Measurements from ENCODE around the gene CIT. TPM values are rescaled to one million over a fixed set of nuclear protein-coding genes. Genes with fewer than 3 reads are reported as not detected.

CIT gene
- total RNA-seq, 1 experiment from 2014 or later: 58.9 TPM

DNA sequence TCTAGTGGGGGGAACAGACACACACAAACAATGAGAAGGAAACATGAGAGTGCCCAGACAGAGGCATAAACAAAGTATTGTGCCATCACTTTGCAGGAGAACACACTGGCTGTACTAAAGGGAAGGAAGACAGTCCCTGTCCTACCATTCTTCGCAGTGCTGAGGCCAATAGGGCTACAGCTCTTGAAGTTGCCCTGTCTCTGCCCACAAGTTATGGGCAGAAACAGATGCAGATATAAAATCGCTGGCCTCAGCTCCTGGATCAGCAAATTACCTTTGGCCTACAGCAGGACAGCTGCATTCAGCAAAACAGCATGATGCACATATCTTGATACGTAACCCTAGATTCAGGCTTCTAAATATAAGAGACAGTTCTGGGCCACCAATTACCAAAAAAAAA lies 232.2 kb downstream of the CIT start:
- Histone ChIP-seq H3F3A (ENCODE audit: low read length, unreplicated experiment) (no peaks in the 10 kb centered on the region), H3K4me1 (ENCODE audit: insufficient read depth, low read length) (no peaks in the 10 kb centered on the region), H3K9ac (ENCODE audit: low read length) (no peak overlapping the region), H3K79me2 (ENCODE audit: low read length) (no peaks in the 10 kb centered on the region), H4K20me1 (ENCODE audit: low read length) (no peaks in the 10 kb centered on the region), H3K4me2 (ENCODE audit: low read length) (no peak overlapping the region), H3K9me2 (replicated peaks; ENCODE audit: low read length) (no peaks in the 10 kb centered on the region), H3K27me3 (ENCODE audit: low read length) (peaks cover 45% of the 10 kb centered on the region; the same call in 1 of the 2 replicates), H3K36me3 (ENCODE audit: low read depth, low read length) (no peaks in the 10 kb centered on the region), H2AFZ (ENCODE audit: low read length) (no peak overlapping the region), H3K4me3 (ENCODE audit: low read length) (no peak overlapping the region), H3K9me3 (ENCODE audit: low read length) (no peaks in the 10 kb centered on the region), H3K27ac (ENCODE audit: low read length) (no peak overlapping the region)
- TF ChIP-seq EZH2 (IDR thresholded peaks at IDR 0.05; ENCODE audit: low read length, unreplicated experiment) (no peak), EZH2phosphoT487 (IDR thresholded peaks at IDR 0.05; ENCODE audit: borderline replicate concordance, low read length) (no peak)
- TF ChIP-seq, protein P1, sequence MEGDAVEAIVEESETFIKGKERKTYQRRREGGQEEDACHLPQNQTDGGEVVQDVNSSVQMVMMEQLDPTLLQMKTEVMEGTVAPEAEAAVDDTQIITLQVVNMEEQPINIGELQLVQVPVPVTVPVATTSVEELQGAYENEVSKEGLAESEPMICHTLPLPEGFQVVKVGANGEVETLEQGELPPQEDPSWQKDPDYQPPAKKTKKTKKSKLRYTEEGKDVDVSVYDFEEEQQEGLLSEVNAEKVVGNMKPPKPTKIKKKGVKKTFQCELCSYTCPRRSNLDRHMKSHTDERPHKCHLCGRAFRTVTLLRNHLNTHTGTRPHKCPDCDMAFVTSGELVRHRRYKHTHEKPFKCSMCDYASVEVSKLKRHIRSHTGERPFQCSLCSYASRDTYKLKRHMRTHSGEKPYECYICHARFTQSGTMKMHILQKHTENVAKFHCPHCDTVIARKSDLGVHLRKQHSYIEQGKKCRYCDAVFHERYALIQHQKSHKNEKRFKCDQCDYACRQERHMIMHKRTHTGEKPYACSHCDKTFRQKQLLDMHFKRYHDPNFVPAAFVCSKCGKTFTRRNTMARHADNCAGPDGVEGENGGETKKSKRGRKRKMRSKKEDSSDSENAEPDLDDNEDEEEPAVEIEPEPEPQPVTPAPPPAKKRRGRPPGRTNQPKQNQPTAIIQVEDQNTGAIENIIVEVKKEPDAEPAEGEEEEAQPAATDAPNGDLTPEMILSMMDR (conservative IDR thresholded peaks at IDR 0.05; ENCODE audit: low read depth, low read length): no peak
- ChIA-PET CTCF (no interaction called here), POLR2A (ENCODE audit: unreplicated experiment) (no interaction called here)
- no peak for DNase-seq
- BruUV-seq (replicated peaks): no TSS peak
- no peak for ATAC-seq
- intact Hi-C loops (cut with micrococcal nuclease): loop anchor here (5.0 kb wide), 1 partner anchor 98 kb away; no protein-coding TSS in a partner anchor

DNA sequence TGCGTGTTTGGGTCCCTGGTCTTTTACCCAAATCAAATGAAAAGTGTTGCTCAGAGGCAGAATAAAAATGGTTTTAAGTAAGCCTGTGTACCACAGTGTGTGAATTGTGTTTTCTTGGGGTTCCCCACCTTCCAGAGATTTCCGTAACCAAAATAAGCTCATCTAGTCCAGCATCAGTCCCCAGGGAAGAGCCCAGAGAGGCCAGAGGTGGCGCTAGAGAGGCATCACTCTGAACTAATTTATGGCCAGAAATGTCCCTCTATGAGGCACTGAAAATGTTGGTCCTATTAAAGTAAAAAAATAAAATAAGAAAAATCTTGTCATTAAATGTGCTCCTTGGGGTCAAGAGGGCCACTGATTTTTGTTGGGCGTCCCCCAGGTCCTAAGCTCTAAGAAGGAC lies 234.1 kb downstream of the CIT start:
- DNase-seq (no peak), ATAC-seq (no peak)
- intact Hi-C loops (cut with micrococcal nuclease): no loop called here
- TF ChIP-seq EZH2phosphoT487 (IDR thresholded peaks at IDR 0.05; ENCODE audit: borderline replicate concordance, low read length): no peak
- TF ChIP-seq, protein P1 (conservative IDR thresholded peaks at IDR 0.05; ENCODE audit: low read depth, low read length): peak; percentile 65
- H3K4me3 ChIP-seq (ENCODE audit: low read length): no peak overlapping the region
- H3K4me2 ChIP-seq (ENCODE audit: low read length): no peak overlapping the region
- no peak overlapping the region for H3K9ac ChIP-seq (ENCODE audit: low read length)
- H2AFZ ChIP-seq (ENCODE audit: low read length): no peak overlapping the region
- H3F3A ChIP-seq (ENCODE audit: low read length, unreplicated experiment): no peaks in the 10 kb centered on the region
- H3K36me3 ChIP-seq (ENCODE audit: low read depth, low read length): no peaks in the 10 kb centered on the region
- H3K9me2 ChIP-seq (replicated peaks; ENCODE audit: low read length): no peaks in the 10 kb centered on the region
- ChIA-PET POLR2A (ENCODE audit: unreplicated experiment) (no interaction called here), CTCF (no interaction called here)
- H3K27me3 ChIP-seq (ENCODE audit: low read length): peaks cover 59% of the 10 kb centered on the region
- no peak overlapping the region for H3K27ac ChIP-seq (ENCODE audit: low read length)
- BruUV-seq (replicated peaks): no TSS peak
- no peaks in the 10 kb centered on the region for H3K9me3 ChIP-seq (ENCODE audit: low read length)
- no peaks in the 10 kb centered on the region for H4K20me1 ChIP-seq (ENCODE audit: low read length)
- H3K79me2 ChIP-seq (ENCODE audit: low read length): no peaks in the 10 kb centered on the region
- H3K4me1 ChIP-seq (ENCODE audit: insufficient read depth, low read length): no peaks in the 10 kb centered on the region

Small RNA genes within 50 kb of the gene (microRNA-seq; reads per million reads assigned to microRNA genes)
- gene MIR1178 (ENCODE audit: unreplicated experiment): not detected

Other genes starting within 250 kb of the CIT start
- gene PRKAB1, start 209.2 kb downstream of the CIT start, total RNA-seq (2014; rRNA removed): 16.0 and 16.2 TPM in 2 replicates
- gene BICDL1, start 111.9 kb upstream of the CIT start, total RNA-seq (2014; rRNA removed): 3.6 and 5.8 TPM in 2 replicates
- gene RAB35, start 239.4 kb upstream of the CIT start, total RNA-seq (2014; rRNA removed): 52.8 and 64.1 TPM in 2 replicates